ENCODE results near the gene FGF1. TPM values are rescaled to one million over a fixed set of nuclear protein-coding genes. Genes with fewer than 3 reads are reported as not detected.

The FGF1 gene
- total RNA-seq, 2 donors from 2014 or later, result not detected

DNA sequence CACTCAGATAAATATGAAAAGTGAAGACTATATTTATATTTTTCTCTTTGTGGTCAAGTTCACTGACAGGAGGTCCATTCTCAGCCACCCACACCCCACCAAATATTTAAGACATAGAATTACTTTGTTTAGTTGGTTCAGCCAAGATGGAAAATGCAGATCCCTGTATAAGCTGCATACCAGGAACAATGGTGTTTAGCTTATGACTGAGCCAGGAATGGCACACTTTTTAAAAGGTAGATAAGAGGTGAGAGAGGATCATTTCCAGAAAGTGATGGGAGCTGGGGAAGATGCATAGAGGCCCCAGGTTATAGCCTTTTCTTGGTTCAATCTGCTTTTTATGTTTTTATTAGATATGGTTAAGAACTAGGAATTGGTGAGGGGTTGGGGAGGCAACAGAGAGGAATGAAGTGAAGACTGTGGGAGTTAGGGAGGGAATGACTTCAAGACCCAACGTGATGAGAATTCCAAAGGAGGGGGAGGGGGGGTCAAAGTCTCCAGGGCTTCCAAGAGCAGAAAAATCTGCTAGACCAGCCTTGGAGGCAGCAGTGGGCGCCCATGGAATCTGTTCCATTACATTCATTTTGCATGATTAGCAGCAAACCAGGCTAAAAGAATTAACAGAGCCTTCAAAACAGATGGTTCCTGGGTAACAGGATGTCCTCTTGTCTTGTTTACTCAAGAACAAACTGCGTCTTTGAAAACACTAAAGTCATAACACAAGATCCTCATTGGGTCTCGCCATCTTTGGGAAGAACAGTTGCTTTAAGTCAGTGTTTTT is 95.2 kb downstream of the FGF1 start:
- H3K9me3 Mint-ChIP-seq, result no peaks in the 10 kb centered on the region
- H3K36me3 Mint-ChIP-seq, result peaks cover 0 to 5% of the 10 kb centered on the region in 2 donors
- ATAC-seq (no peak), DNase-seq (ENCODE audit: low spot score in 2 of 2) (no peak)
- H3K27ac Mint-ChIP-seq, result no peak overlapping the region

GRCh38 chr5:142589720-142590119 is 96.2 kb downstream of the FGF1 start:
- ATAC-seq, result no peak
- no peak for DNase-seq (ENCODE audit: low spot score in 2 of 2)
- Mint-ChIP-seq H3K27ac (no peak overlapping the region), H3K36me3 (no peaks in the 10 kb centered on the region), H3K9me3 (no peaks in the 10 kb centered on the region)

DNA sequence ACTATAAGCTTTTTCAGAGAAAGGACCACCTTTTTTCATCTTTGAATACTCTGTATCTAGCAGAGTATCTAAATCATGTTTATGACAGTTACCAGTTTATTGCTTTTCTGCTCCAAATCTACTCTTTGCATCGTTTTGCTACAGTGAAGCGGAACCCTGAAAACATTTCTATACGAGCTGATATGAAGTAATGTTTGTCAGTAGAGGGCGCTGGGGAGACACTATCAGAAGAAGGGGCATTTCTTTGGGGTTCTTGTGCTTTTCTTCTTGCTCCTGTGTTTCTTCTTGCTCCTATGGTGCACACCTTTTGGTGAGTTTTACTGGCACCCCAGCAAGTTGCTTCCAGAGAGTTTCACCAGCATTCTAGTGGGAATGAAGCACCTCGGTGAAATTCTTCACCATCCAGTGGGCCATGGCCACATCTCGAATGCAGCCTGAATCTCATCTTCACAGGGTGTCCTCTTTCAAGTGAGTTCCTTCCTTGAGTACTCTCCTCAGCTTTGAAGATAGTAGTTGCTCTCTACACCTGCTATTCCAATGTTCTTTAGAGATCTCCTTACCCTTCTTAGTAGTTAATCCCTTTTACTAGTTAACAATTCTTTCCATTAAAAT is 98.4 kb downstream of the FGF1 start:
- H3K36me3 Mint-ChIP-seq, result no peaks in the 10 kb centered on the region
- no peak for ATAC-seq

GRCh38 chr5:142586552-142586951 is 99.3 kb downstream of the FGF1 start:
- ATAC-seq, result no peak
- no peak for DNase-seq (ENCODE audit: low spot score in 2 of 2)
- H3K9me3 Mint-ChIP-seq, result no peaks in the 10 kb centered on the region
- H3K27ac Mint-ChIP-seq, result no peak overlapping the region
- H3K36me3 Mint-ChIP-seq, result no peaks in the 10 kb centered on the region

More for the DNA sequence above, 98.4 kb downstream of the FGF1 start:
- Mint-ChIP-seq H3K9me3 (no peaks in the 10 kb centered on the region), H3K27ac (no peak overlapping the region)
- DNase-seq (ENCODE audit: low spot score in 2 of 2), result peak in 1 of 2 donors; percentile 56

DNA sequence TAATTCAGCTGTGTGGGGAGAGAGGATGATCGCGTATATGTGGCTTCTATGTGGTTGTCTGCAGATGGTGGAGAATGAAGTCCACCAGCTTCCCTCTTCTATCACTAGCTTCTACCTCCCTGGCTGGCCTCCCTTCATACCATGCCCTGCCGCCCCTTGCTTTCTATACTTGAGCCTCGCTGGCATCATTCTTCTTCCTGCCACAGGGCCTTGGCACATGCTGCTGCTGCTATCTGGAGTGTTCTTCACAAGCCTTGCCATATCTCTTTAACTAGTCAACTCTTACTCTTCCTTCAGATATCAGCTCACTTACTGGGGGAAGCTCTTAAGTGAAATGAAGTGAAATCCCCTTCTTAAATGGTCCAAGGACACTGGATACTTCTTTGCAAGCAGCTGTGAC is 100.4 kb downstream of the FGF1 start:
- Mint-ChIP-seq H3K27ac (no peak overlapping the region), H3K36me3 (no peaks in the 10 kb centered on the region), H3K9me3 (no peaks in the 10 kb centered on the region)
- ATAC-seq (no peak), DNase-seq (ENCODE audit: low spot score in 2 of 2) (no peak)

- peaks cover 4 to 5% of the 10 kb centered on the region in 2 donors for H3K9me3 Mint-ChIP-seq
- peak in 1 of 2 donors; percentile 66 for ATAC-seq
- H3K36me3 Mint-ChIP-seq, result no peaks in the 10 kb centered on the region
- H3K27ac Mint-ChIP-seq, result no peak overlapping the region
- no peak for DNase-seq (ENCODE audit: low spot score in 2 of 2)
Observed at GRCh38 chr5:142584891-142585290, 101.0 kb downstream of the FGF1 start.

DNA sequence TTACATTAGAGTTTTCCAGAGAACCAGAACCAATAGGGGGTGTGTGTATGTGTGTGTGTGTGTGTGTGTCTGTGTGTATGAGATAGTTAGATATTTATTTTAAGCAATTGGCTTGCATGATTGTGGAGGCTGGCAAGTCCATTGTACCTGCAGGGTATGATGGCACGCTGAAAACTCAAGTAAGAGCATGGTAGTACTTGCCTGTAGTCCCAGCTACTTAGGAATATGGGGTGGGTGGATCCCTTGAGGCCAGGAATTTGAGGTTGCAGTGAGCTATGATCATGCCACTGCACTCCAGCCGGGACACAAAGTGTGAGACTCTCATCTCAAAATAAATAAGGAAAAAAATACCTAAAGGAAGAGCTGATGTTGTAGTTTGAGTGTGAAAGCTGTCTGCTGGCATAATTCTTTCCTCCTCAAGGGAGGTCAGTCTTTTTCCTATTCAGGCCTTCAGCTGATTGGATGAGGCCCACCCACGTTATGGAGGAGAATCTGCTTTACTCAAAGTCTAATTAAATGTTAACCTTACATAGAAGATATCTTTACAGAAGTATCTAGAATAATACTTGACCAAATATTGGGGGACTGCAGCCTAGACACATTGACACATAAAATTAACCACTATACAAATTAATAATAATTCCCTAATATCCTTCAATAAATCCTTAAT is 107.6 kb downstream of the FGF1 start:
- Mint-ChIP-seq H3K27ac (no peak overlapping the region), H3K9me3 (peaks cover 13 to 14% of the 10 kb centered on the region in 2 donors), H3K36me3 (peaks cover 8 to 9% of the 10 kb centered on the region in 2 donors)
- DNase-seq (ENCODE audit: low spot score in 2 of 2) (no peak), ATAC-seq (no peak)

- peaks cover 13 to 14% of the 10 kb centered on the region in 2 donors for H3K9me3 Mint-ChIP-seq
- no peak overlapping the region for H3K27ac Mint-ChIP-seq
- no peak for ATAC-seq
- no peak for DNase-seq (ENCODE audit: low spot score in 2 of 2)
- peaks cover 8 to 9% of the 10 kb centered on the region in 2 donors for H3K36me3 Mint-ChIP-seq
Observed at GRCh38 chr5:142576804-142577203, 109.1 kb downstream of the FGF1 start.

DNA sequence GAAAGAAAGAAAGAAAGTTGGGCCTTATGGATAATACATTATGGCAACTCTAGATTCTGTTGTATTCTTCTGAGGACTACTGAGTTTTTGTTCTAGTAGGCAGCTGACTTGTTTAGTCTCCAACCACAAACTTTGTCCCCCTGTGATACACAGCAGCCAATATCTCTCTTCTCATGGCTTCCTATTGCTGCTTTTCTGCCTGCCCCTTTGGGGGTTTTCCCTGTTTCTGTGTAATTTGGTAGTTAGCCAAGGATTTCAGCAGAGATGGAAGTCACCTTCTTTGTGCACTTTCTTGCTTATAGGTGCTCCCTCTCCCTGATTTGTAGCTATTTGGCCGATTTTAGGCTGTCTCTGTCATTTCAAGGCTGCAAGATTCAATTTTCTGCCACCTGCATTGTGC is 109.6 kb downstream of the FGF1 start:
- ATAC-seq (no peak), DNase-seq (ENCODE audit: low spot score in 2 of 2) (no peak)
- Mint-ChIP-seq H3K9me3 (peaks cover 13 to 14% of the 10 kb centered on the region in 2 donors), H3K27ac (no peak overlapping the region), H3K36me3 (peaks cover 8 to 9% of the 10 kb centered on the region in 2 donors)

GRCh38 chr5:142572006-142572405 is 113.9 kb downstream of the FGF1 start:
- DNase-seq (ENCODE audit: low spot score in 2 of 2) (no peak), ATAC-seq (no peak)
- Mint-ChIP-seq H3K36me3 (no peaks in the 10 kb centered on the region), H3K9me3 (no peaks in the 10 kb centered on the region), H3K27ac (no peak overlapping the region)

DNA sequence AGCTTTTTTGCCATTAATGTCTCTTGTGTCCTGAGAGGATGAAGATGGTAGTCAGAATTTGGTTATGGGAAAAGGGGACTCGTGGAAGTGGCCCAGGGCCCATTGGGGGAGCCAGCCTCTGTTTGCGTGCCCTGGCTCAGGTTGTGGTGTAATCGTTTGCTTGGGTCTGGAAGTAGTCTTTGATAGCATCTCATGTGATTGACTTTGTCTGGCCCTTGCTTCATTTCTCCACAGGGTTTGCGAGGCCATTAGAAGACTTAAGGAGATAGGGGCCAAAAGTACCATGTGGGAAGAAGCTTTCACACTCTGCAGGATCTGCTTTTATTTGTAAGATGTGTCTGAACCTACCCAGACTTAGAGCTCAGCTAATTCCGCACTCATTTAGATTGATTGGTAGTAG is 114.5 kb downstream of the FGF1 start:
- H3K27ac Mint-ChIP-seq, result no peak overlapping the region

GRCh38 chr5:142569905-142570304 is 116.0 kb downstream of the FGF1 start:
- no peak for DNase-seq (ENCODE audit: low spot score in 2 of 2)
- H3K9me3 Mint-ChIP-seq, result no peaks in the 10 kb centered on the region
- H3K27ac Mint-ChIP-seq, result no peak overlapping the region
- no peak for ATAC-seq
- H3K36me3 Mint-ChIP-seq, result no peaks in the 10 kb centered on the region

More for the DNA sequence above, 114.5 kb downstream of the FGF1 start:
- no peak for DNase-seq (ENCODE audit: low spot score in 2 of 2)
- H3K36me3 Mint-ChIP-seq, result no peaks in the 10 kb centered on the region
- H3K9me3 Mint-ChIP-seq, result no peaks in the 10 kb centered on the region
- ATAC-seq, result no peak

DNA sequence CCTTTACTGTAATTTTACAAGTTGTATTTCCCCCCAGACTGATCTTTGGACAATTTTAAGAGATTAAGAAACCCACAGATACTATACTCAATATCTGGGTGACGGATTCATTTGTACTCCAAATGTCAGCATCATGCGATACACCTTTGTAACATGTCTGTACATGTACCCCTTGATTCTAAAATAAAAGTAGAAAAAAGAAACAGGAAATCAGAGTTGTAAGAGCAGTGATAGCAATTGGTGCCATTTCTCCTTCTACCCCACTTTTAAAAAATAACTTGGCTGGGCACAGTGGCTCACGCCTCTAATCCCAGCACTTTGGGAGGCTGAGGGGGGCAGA is 116.9 kb downstream of the FGF1 start:
- ATAC-seq (no peak), DNase-seq (ENCODE audit: low spot score in 2 of 2) (no peak)
- Mint-ChIP-seq H3K9me3 (no peaks in the 10 kb centered on the region), H3K27ac (no peak overlapping the region), H3K36me3 (no peaks in the 10 kb centered on the region)

DNA sequence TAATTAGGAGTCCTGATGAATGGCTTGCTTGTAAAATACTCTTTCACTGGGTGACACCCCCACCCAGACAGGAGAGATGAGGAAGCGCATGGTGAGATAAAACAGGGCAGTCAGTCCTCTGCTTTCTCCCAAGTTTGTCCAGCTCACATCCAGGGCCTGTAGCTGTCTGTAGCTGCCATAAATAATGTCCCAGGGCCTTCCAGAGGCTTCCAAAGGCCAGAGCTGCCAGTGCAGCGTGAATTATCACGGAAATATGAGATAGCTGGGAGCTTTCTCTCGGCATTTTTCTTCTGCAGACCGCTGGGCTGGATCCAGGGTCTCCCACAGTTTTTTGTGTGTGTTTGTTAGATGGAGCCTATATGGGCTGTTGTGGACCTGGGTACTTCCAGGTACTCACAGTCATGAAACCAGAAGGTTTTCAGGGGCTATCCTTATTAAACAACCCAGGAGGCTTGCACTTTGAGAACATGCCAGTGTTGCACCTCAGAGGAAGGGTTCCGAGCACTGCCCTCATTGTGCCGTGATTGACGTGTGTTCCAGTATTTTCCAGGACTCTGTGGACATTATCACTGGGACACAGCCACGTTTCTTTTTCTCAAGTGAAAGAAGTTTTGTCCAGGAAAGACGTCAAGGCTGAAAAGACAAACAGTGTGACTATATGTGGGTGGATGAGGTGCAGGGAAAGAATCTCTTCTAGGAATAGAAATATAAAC is 117.5 kb downstream of the FGF1 start:
- DNase-seq (ENCODE audit: low spot score in 2 of 2) (no peak), ATAC-seq (no peak)
- H3K9me3 Mint-ChIP-seq, result no peaks in the 10 kb centered on the region
- no peak overlapping the region for H3K27ac Mint-ChIP-seq
- H3K36me3 Mint-ChIP-seq, result no peaks in the 10 kb centered on the region

- no peak for ATAC-seq
- DNase-seq (ENCODE audit: low spot score in 2 of 2), result no peak
- Mint-ChIP-seq H3K36me3 (no peaks in the 10 kb centered on the region), H3K27ac (no peak overlapping the region), H3K9me3 (no peaks in the 10 kb centered on the region)
Observed at GRCh38 chr5:142561486-142562097, 124.3 kb downstream of the FGF1 start.

DNA sequence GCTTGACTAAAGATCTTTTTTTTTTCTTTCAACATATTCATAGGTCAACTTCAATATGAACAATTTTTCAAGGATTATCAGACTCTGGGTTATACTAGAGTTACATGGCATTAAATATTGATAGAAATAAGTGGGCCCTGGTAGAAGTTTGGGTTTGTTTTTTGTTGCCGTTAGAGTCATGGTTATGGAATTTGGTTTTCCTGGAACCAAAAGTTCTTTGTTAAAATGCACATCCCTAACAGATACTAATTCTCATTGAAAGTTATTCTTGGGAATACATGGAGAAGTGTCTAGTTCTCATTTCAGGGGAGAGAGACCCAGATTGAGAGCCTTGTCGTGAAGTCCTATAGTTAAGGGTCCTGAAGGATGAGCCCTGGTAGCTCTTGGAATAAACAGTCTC is 124.9 kb downstream of the FGF1 start:
- no peaks in the 10 kb centered on the region for H3K9me3 Mint-ChIP-seq
- DNase-seq (ENCODE audit: low spot score in 2 of 2) (no peak), ATAC-seq (no peak)
- H3K27ac Mint-ChIP-seq, result no peak overlapping the region
- no peaks in the 10 kb centered on the region for H3K36me3 Mint-ChIP-seq

GRCh38 chr5:142552107-142552506 is 133.8 kb downstream of the FGF1 start:
- H3K9me3 Mint-ChIP-seq, result no peaks in the 10 kb centered on the region
- ATAC-seq (no peak), DNase-seq (ENCODE audit: low spot score in 2 of 2) (no peak)
- H3K27ac Mint-ChIP-seq, result no peak overlapping the region
- no peaks in the 10 kb centered on the region for H3K36me3 Mint-ChIP-seq
